ENCODE results near the gene PCNX3.
A peak's percentile ranks its signal among the peaks of the same experiment; 100 is the strongest.

PCNX3 gene

DNA sequence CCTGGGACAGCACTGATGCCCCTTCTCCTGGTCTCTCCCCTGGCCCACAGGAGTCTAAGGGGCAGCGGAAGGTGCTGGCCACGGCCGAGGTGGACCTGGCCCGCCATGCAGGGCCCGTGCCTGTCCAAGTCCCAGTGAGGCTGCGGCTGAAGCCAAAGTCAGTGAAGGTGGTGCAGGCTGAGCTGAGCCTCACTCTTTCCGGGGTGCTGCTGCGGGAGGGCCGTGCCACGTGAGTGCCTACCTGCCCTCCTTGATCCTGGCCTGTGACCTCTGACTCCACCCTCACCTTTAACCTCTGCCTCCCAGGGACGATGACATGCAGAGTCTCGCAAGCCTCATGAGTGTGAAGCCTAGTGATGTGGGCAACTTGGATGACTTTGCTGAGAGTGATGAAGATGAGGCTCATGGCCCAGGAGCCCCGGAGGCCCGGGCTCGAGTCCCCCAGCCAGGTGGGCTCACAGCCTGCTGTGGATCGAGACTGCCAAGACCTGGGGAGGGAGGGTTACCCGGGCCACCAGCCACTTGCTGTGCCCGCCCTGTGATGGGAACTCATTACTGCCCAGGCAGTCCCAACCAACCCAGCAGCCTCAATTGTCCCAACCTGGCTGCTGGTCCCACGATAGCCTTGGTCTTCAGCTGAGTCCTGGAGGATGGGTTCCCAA, 35.4 kb upstream of the PCNX3 start:
- no peak for DNase-seq (ENCODE audit: low read depth)

DNA sequence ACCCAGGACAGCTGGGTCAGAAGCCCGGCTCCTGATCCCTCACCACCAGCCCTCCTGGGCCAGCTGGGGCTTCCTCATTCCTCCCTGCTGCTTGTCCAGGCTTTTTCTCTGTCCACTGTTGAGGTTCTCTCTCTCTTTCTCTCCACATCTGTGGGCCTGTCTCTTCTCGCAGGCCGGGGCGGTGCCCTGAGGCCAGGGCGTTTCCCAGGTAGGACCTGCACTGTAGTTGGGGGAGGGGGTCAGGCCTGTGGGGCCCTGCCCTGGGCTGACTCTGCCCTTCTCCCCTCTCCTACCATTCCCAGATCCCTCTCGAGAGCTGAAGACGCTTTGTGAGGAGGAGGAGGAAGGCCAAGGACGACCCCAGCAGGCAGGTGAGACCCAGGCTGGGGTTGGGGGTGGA, 34.8 kb upstream of the PCNX3 start:
- no peak for DNase-seq (ENCODE audit: low read depth)

GRCh38 chr11:65581928-65582327, 33.6 kb upstream of the PCNX3 start:
- no peak for DNase-seq (ENCODE audit: low read depth)

GRCh38 chr11:65583589-65583988, 32.0 kb upstream of the PCNX3 start:
- DNase-seq (ENCODE audit: low read depth): no peak

- DNase-seq (ENCODE audit: low read depth): no peak
Measured at GRCh38 chr11:65584106-65584505, 31.5 kb upstream of the PCNX3 start.

DNA sequence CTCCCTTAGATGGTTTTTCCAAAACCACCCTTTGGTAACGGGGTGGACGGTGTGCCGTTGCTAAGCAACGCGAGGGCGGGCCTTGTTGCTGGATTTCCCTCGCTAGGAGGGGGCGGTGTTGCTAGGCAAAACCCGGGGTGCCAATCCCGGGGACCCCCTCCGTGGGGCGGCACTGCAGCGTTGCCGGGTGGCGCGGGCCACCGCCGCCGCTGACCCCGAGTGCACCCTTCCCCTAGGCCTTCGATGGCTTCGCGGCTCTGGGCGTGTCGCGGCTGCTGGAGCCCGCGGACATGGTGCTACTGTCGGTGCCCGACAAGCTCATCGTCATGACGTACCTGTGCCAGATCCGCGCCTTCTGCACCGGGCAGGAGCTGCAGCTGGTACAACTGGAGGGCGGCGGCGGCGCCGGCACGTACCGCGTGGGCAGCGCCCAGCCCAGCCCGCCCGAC, 30.8 kb upstream of the PCNX3 start:
- DNase-seq (ENCODE audit: low read depth): no peak

GRCh38 chr11:65585396-65586246, 30.0 kb upstream of the PCNX3 start:
- no peak for DNase-seq (ENCODE audit: low read depth)

DNA sequence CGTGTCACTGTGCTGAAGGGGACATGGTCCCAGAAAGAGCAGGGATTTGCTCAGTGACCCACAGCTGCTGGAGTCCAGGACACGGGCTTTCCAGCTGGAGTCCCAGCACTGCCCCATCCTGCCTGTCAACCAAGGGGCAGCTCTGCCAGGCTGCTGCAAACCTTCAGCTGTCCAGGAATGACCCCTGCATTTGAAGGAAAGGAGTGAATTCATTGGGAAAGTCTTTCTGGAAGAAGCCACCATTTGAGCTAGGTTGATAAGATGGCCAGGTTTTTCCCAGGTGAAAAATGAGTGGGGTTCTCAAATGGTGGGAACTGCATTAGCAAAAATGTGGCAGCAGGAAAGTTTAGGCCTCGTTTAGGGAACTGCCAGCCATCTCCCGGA, 29.3 kb upstream of the PCNX3 start:
- no peak for DNase-seq (ENCODE audit: low read depth)

GRCh38 chr11:65586676-65587075, 28.9 kb upstream of the PCNX3 start:
- DNase-seq (ENCODE audit: low read depth): peak; percentile 73

GRCh38 chr11:65588199-65589054, 27.1 kb upstream of the PCNX3 start:
- DNase-seq (ENCODE audit: low read depth): peak; percentile 59

DNA sequence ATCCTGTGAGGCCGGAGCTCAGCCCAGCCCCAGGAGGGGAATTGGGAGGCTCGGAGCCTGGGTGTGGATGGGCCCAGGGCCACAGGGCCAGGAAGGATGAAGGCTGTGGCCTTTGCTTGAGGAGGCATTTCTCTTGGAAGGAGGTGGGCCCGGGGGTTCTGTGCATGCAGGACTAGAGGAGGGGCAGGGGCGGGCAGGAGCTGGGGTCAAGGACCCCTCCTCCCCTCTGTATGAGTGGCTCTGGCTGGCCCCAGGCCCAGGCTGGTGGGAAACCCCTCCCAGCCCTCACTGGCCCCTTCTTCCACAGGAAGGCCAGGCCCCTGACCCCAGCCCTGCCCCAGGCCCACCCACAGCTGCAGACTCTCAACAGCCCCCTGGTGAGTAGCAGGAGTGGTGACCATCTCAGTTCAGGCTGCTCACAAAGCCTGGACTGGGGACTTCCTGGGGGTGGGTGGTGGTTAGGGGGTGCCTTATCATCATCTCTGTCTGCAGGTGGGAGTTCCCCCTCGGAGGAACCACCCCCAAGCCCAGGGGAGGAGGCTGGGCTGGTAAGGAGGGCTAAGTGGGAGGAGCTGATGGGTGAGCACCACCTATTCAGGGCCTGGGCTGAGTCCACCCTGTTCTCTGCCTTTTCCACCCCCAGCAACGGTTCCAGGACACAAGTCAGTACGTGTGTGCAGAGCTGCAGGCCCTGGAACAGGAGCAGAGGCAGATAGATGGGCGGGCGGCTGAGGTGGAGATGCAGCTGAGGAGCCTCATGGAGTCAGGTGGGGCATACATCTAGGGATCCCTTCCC, 25.9 kb upstream of the PCNX3 start:
- no peak for DNase-seq (ENCODE audit: low read depth)

DNA sequence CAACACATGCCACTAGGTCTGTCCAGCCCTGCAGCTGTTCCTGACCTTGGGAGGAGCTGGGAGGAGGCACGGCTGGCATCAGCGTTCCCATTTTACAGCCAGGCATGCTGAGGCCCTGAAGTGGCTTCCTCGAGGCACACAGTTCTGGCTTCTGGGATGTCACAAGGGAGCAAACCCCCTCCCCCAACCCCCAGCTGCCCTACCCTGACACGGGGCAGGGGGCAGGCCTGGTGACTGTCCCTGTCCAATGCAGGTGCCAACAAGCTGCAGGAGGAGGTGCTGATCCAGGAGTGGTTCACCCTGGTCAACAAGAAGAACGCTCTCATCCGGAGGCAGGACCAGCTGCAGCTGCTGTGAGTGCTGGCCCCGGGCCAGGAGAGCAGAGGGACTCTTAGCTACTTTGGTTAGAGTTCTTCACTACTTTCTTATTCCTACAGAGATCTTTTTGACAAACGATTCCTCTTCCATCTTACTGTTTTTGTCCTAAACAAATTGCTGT, 25.3 kb upstream of the PCNX3 start:
- DNase-seq (ENCODE audit: low read depth): peak; percentile 16

- DNase-seq (ENCODE audit: low read depth): peak; percentile 58
Measured at GRCh38 chr11:65591939-65592857, 23.4 kb upstream of the PCNX3 start.

DNA sequence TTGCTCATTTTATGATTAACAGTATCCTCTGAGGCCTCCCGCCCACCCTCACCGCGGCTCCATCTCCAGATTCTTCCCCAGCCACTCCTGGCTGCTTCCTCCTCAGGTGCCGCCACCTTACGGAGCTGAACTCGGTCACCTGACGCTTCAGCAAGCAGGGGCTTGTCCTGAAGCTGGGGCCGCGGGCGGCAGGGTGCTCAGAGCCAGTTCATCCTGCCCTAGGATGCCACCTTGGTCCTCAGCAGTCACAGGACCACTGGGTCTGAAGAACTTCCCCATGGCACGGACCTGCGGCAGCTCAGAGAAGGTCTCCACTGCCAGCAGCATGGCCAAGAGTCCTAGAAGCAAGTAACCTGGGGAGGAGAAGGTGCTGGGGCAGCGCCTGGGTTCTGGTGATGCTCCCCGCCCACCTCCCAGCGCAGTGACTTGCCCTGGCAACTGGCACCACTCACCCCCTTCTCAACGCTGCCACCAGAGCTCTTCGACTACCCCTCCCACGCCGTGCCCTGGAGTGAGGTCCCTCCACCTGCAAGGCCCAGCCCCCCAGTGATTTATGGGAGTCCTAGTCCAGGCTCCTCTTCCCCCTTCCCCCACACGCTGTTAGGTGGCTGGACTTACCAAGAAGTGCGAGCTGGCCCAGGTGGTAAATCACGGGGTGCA, 22.6 kb upstream of the PCNX3 start:
- DNase-seq (ENCODE audit: low read depth): no peak

DNA sequence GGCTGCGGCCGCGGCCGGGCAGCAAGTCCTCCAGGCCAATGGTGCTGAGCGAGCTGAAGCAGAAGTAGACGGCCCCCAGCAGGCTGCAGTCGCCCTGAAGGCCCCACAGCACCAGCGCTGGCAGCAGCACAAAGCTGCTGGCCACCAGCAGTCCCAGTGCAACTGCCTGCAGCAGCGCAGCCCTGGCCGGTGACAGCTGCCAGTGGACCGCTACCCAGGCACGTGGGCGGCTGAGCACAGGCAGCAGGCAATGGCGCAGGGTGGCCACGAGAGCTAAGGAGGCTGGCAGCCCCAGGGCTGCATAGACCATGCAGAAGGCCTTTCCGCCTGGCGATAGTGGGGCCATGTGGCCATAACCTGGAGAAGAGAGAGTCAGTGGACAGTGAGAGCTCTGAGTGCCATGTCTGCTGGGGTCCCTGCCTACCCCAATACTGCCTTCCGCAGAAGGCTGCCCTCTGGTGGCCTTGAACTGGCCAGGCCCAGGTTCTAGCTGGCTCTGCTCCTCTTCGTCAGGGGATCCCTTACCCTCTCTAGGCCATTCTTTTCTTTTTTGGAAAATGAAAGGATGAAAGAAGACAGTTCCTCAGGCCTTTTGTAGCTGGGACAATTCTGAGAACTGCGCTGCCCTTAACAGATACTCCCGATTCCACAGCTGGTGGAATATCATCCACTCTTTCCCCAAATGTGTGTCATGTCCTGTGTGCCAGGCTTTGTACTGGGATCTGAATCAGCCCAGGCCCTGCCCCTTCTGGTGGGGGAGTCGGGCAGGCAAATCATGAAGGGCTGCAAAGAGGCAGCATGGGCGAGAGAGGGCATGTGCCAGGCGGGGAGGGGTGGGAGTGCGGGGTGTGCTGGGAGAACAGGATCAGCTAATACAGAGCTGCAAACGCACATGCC, 21.8 kb upstream of the PCNX3 start:
- peak; percentile 40 for DNase-seq (ENCODE audit: low read depth)

DNA sequence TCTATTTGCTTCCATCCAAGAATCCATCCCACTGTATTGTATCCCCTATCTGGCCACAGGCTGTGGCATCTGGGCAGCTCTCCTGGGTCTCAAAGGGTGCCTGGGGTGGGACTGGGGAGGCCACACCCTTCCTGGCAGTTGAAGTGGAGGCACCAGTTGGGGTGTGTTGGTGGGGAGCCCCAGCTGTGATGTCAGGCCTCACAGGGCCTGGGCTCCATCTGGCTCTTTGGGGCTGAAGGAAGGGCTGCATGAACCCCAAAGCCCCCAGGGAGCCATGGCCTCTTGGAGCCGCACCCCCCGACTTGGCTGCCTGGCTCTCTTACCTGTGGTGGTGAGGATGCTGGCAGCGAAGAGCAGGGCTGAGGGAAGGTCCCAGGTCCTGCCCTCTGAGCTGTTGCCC, 20.4 kb upstream of the PCNX3 start:
- DNase-seq (ENCODE audit: low read depth): no peak

GRCh38 chr11:65595543-65596281, 19.9 kb upstream of the PCNX3 start, which contains the start of gene KCNK7:
Gene KCNK7, minus strand, starts transcription at chr11:65595800. Its CDS starts 28 bp downstream, at chr11:65595772.
- peak; percentile 31 for DNase-seq (ENCODE audit: low read depth)

DNA sequence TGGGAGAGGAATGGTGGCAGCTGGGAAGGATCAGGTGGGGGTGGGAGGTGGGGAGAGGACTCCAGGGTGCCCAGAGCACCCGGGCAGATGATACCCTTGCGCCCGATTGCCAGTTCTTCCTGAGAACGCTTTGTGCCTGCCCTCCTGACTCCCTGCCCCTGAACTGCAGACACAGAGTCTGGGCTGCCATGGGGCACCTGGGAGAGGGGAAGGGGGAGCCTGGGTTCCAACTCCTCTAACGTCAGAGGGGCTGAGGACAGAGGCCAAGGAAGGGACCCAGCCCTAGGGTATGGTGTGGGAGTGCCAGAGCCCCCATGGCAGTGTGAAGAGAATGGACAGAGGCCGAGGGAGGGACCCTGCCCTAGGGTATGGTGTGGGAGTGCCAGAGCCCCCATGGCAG, 19.1 kb upstream of the PCNX3 start:
- DNase-seq (ENCODE audit: low read depth): no peak

Measured in EH (cell line).